HAP-1 (cell line): ENCODE measurements around the gene UQCC2.

Source experiments
- DNase-seq, 2 experiments: peaks; one replicate each; pipeline ENCODE4 v3.0.0-alpha.2; 2016 to 2020; ENCODE audit warnings: low spot score in 2 of 2
- H3K27me3 ChIP-seq: fragments of 250-450 bp; sonication (Bioruptor Pico); 2 replicates; pipeline ENCODE4 v1.5.1; 2020; ENCODE audit warnings: low read depth, mild to moderate bottlenecking, moderate library complexity
- H3K36me3 ChIP-seq: fragments of 250-450 bp; sonication (Bioruptor Pico); replicated peaks from 2 replicates; pipeline ENCODE4 v1.5.1; 2020; ENCODE audit warnings: mild to moderate bottlenecking
- H3K4me1 ChIP-seq: fragments of 250-450 bp; sonication (Bioruptor Pico); 2 replicates; pipeline ENCODE4 v1.5.1; 2020; ENCODE audit warnings: mild to moderate bottlenecking
- H3K4me3 ChIP-seq: fragments of 250-450 bp; sonication (Bioruptor Pico); 2 replicates; pipeline ENCODE4 v1.5.1; 2020; ENCODE audit warnings: mild to moderate bottlenecking, moderate library complexity
- H3K9me3 ChIP-seq: fragments of 250-450 bp; sonication (Bioruptor Pico); 2 replicates; pipeline ENCODE4 v1.5.1; 2020; ENCODE audit warnings: mild to moderate bottlenecking, moderate library complexity
- in situ Hi-C: fragments of 300-500 bp; cut with MboI; formaldehyde crosslinking; loops from 3 replicates; pipeline ENCODE4 v1.14.3; 2020; ENCODE audit warnings: low sequenced_read_pairs, inconsistent platforms, mixed read lengths

UQCC2 gene

DNA sequence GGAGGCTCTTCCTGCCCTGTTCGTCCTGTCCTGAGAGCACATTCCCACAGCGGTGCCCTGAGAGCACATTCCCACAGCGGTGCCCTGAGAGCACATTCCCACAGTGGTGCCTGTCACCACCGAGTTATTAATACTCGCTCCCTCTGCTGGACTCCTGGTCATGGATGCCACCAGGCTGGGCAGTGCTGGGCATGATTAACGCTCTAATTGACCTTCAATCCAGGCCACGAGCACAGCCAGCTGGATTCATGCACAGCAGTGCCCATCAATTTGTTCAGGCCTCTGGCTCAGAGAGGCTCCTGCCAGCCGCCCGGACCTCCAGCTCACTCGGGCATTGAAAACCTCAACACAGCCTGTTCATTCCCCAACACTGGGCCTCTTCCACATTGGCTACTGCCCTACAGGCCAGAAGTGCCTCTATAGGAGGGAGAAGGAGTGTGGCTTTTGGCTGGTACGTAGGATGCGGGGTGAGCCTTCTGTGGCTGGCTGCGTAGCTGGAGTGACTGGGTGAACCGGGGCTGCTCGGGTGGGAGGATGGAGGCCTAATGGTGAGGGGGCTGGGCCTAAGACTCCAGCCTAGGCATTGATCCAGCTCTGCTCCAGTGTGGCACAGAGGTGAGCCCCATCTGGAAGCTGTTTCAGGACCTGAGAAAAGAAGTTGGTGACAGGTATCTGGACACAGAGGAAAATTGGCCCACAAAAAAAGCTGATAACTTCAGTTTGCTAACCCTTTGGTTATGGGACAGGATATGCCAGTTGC, 25.9 kb upstream of the UQCC2 start:
- Histone ChIP-seq H3K9me3 (no peaks in the 10 kb centered on the region), H3K27me3 (no peaks in the 10 kb centered on the region), H3K4me1 (no peaks in the 10 kb centered on the region), H3K4me3 (no peak overlapping the region), H3K36me3 (no peaks in the 10 kb centered on the region)
- in situ Hi-C loops = no loop called here
- DNase-seq = no peak

- no peaks in the 10 kb centered on the region for H3K36me3 ChIP-seq
- no peak for DNase-seq
- H3K4me1 ChIP-seq = no peaks in the 10 kb centered on the region
- in situ Hi-C loops = no loop called here
- no peaks in the 10 kb centered on the region for H3K27me3 ChIP-seq
- H3K4me3 ChIP-seq = no peak overlapping the region
- no peaks in the 10 kb centered on the region for H3K9me3 ChIP-seq
These were observed 23.7 kb upstream of the UQCC2 start for GRCh38 chr6:33735216-33735615.

GRCh38 chr6:33733709-33734007, 22.2 kb upstream of the UQCC2 start:
- Histone ChIP-seq H3K27me3 (no peaks in the 10 kb centered on the region), H3K4me3 (no peak overlapping the region)
- in situ Hi-C loops = no loop called here

DNA sequence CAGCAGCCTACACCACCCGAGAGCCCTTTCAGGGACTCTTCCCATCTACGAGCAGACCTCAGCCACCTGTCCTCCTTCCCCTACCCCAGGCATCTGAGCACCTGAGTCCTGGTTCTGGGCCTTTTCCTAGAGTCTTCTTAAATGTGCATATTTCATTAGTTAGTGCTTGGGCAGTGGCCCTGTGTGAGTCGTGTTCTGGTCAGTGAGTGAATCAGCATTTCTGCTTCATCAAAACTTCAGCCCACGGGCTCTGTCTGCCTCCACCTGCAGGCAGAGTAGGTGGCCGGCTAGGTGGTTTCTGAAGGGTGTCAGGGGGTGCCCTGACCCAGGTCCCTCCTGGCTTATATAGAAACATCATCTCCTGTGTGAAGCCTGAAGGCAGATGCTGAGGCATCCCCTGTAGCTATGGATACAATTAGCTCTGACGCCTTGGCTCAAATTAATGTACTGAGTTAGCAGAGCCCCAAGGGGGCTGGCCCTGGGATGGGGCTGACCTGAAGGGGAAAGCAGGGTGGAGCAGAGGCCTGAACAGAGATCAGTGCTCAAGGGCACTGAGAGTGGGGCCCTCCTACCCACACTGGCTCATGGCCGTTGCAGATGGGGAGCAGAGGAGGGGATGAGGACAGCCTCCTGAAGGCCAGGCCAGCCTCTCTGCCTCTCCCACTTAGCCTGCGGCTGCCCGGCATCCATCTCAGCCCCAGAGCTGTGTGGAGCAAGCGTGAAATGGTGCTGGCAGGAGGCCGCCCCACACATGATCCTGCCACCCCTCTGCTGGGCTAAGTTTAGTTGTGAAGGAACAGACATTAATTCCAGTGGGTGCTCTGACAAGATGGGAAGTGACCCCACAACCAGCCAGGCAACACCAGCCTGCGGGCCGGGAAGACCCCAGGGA, 21.6 kb upstream of the UQCC2 start:
- no peaks in the 10 kb centered on the region for H3K9me3 ChIP-seq
- no peak overlapping the region for H3K4me3 ChIP-seq
- H3K27me3 ChIP-seq = no peaks in the 10 kb centered on the region
- no peak for DNase-seq
- H3K4me1 ChIP-seq = no peaks in the 10 kb centered on the region
- H3K36me3 ChIP-seq = no peaks in the 10 kb centered on the region
- in situ Hi-C loops = no loop called here

More at GRCh38 chr6:33733709-33734007, 22.2 kb upstream of the UQCC2 start:
- no peak for DNase-seq
- Histone ChIP-seq H3K9me3 (no peaks in the 10 kb centered on the region), H3K4me1 (no peaks in the 10 kb centered on the region), H3K36me3 (no peaks in the 10 kb centered on the region)

DNA sequence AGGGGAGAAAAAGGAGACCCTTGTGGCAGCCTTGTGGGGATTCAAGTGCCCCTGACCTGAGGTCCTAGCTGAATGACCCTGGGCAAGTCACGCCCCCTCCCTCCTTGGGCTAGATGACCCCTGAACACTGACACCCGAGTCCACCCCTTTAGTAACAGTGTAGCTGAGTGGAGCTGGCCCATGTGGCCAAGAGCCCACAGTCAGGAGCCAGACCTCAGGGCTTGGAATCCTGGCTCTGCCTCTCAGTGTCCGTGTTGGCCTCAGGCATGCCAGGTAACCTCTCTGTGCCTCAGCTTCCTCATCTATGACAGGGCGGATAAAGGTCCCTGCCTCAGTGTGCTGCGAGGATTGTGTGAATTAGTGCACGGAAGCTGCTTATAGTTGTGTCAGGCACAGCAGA, 20.9 kb upstream of the UQCC2 start:
- no peaks in the 10 kb centered on the region for H3K4me1 ChIP-seq
- H3K4me3 ChIP-seq = no peak overlapping the region
- no peak for DNase-seq
- no peaks in the 10 kb centered on the region for H3K36me3 ChIP-seq
- H3K9me3 ChIP-seq = no peaks in the 10 kb centered on the region
- in situ Hi-C loops = no loop called here
- H3K27me3 ChIP-seq = no peaks in the 10 kb centered on the region

GRCh38 chr6:33731751-33732282, 20.3 kb upstream of the UQCC2 start:
- no peak for DNase-seq
- in situ Hi-C loops = no loop called here
- Histone ChIP-seq H3K9me3 (no peaks in the 10 kb centered on the region), H3K4me3 (no peak overlapping the region), H3K27me3 (no peaks in the 10 kb centered on the region), H3K4me1 (no peaks in the 10 kb centered on the region), H3K36me3 (no peaks in the 10 kb centered on the region)

GRCh38 chr6:33731035-33731434, 19.5 kb upstream of the UQCC2 start:
- H3K4me1 ChIP-seq = no peaks in the 10 kb centered on the region
- H3K27me3 ChIP-seq = no peaks in the 10 kb centered on the region
- no peak for DNase-seq
- no peaks in the 10 kb centered on the region for H3K9me3 ChIP-seq
- H3K36me3 ChIP-seq = no peaks in the 10 kb centered on the region
- no peak overlapping the region for H3K4me3 ChIP-seq
- in situ Hi-C loops = no loop called here

DNA sequence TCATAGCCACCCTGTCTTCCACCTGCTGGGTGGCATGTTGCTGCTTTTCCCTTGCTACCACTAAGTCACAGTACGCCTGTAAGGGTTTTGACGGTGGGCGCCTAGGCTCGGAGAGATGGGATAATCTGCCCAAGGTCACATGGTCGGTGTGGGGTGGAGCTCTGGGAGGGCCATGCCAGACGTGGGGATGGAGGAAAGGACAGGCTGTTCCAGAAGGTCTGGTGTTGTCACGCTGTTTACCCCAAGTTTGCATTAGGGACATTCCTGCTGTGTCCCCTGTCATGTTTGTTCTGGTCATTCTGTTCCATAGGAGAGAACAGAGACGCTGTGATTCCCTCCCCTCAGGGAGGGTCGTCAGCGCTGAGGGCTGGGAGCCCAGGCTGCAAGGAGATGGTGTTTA, 19.1 kb upstream of the UQCC2 start:
- Histone ChIP-seq H3K9me3 (no peaks in the 10 kb centered on the region), H3K4me1 (no peaks in the 10 kb centered on the region), H3K36me3 (no peaks in the 10 kb centered on the region), H3K27me3 (peaks cover 2% of the 10 kb centered on the region; the same call in 1 of the 2 replicates), H3K4me3 (no peak overlapping the region)
- DNase-seq = no peak
- in situ Hi-C loops = no loop called here

DNA sequence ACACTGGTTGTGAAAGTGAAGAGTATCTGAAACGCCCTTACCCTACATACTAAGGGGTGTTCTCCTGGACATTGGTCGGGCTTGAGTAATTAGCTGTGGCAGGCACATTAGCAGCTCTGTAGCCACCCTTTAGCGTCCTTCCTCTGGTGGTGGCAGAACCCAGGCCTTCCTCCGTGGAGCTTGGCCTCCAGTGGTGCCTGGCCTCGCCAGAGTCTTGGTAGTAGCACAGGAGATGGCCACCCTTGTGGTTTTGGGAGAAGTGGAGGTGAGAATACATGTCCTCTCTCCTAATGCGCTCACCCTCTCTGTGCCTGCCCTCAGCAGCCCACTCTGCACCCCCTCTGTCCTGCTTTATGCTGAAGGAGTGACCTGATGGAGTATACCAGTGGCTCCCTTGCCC, 17.6 kb upstream of the UQCC2 start:
- H3K4me3 ChIP-seq = no peak overlapping the region
- in situ Hi-C loops = no loop called here
- H3K4me1 ChIP-seq = no peaks in the 10 kb centered on the region

DNA sequence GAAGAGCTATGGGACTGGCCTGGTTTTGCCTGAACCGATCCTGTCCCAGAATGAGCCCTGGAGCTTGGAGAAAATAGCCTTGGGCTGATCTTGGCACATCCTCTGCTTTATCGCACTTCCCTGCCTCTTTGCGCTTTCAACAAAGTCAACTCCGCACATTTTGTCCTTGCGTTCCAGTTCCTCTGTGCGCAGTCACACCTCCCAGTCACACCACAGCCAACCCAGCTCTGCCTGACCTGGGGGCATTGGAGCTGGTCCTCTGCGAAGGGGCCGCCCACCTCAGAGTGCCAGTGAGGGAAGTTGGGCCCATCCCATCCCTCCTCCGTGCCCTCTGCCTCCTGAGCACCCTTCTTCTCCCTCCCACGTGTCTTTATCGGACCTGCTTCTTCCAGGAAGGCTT, 16.9 kb upstream of the UQCC2 start:
- H3K4me1 ChIP-seq = no peaks in the 10 kb centered on the region

More for the DNA sequence above, 17.6 kb upstream of the UQCC2 start:
- H3K9me3 ChIP-seq = no peaks in the 10 kb centered on the region
- no peak for DNase-seq
- peaks cover 15% of the 10 kb centered on the region for H3K27me3 ChIP-seq
- no peaks in the 10 kb centered on the region for H3K36me3 ChIP-seq

GRCh38 chr6:33727932-33728331, 16.4 kb upstream of the UQCC2 start:
- DNase-seq = no peak
- peaks cover 25% of the 10 kb centered on the region for H3K27me3 ChIP-seq
- H3K9me3 ChIP-seq = no peaks in the 10 kb centered on the region
- H3K4me1 ChIP-seq = no peaks in the 10 kb centered on the region
- in situ Hi-C loops = no loop called here
- H3K4me3 ChIP-seq = no peak overlapping the region
- H3K36me3 ChIP-seq = no peaks in the 10 kb centered on the region

More for the DNA sequence above, 16.9 kb upstream of the UQCC2 start:
- in situ Hi-C loops = no loop called here
- no peak for DNase-seq
- no peaks in the 10 kb centered on the region for H3K9me3 ChIP-seq
- no peak overlapping the region for H3K4me3 ChIP-seq
- no peaks in the 10 kb centered on the region for H3K36me3 ChIP-seq
- peaks cover 20% of the 10 kb centered on the region for H3K27me3 ChIP-seq

DNA sequence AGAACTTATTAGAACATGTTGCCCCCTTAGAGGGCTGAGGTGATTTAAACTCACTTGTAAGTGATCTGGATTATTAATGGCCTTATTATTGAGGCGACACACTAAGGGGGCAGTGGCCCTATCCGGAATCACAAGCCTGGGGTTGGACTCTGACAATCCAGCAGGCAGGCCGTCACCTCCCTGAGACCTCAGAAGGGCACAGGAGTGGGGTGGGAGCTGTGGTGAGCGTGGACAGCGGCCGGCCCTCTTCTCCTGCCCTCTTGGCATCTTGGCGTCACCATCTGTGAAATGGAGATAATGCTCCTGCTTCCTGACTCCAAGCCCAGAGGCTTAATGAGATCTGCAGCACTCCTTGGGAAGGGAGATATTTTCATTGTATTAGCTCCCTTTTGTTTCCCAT, 15.6 kb upstream of the UQCC2 start:
- in situ Hi-C loops = no loop called here
- H3K4me1 ChIP-seq = no peaks in the 10 kb centered on the region
- H3K36me3 ChIP-seq = no peaks in the 10 kb centered on the region
- H3K4me3 ChIP-seq = no peak overlapping the region
- DNase-seq = no peak
- no peaks in the 10 kb centered on the region for H3K9me3 ChIP-seq
- H3K27me3 ChIP-seq = peaks cover 33% of the 10 kb centered on the region

DNA sequence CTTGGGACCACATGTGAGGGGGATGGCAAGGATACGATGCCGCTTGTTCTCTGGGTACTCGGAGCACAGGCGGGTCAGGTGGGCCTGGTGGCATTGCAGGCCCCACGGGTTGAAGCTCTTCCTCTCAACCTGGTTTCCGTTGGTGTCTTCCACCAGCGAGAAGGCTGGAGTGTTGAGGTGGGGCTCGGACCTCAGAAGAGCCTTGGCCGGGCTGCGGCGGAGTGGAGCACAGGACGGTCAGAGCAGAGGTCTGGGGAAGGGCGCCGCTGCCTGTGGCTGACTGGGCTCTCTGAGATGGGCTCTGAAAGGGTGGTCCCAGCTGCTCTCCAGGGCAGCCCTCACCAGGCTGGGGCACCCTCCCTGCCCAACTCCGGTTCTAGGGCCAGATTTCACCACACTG, 15.2 kb upstream of the UQCC2 start:
- H3K9me3 ChIP-seq = no peaks in the 10 kb centered on the region
- no peak overlapping the region for H3K4me3 ChIP-seq
- no peak for DNase-seq
- H3K36me3 ChIP-seq = no peaks in the 10 kb centered on the region
- in situ Hi-C loops = no loop called here
- H3K4me1 ChIP-seq = no peaks in the 10 kb centered on the region
- H3K27me3 ChIP-seq = peaks cover 38% of the 10 kb centered on the region
